ENCODE data around the gene TPI1.

Gene TPI1

GRCh38 chr12:6833189-6833890 is 34.0 kb upstream of the TPI1 start:
- TF ChIP-seq FOXP2 (optimal IDR thresholded peaks at IDR 0.05; ENCODE audit: borderline replicate concordance, extremely low read depth, extremely low read length, insufficient read depth), result no peak
- no peak for TF ChIP-seq TAF1 (IDR thresholded peaks at IDR 0.05; ENCODE audit: borderline replicate concordance, insufficient read depth, low read length)
- no peak for TF ChIP-seq POLR2AphosphoS5 (IDR thresholded peaks at IDR 0.05; ENCODE audit: low read depth, low read length)
- TF ChIP-seq SIN3A (IDR thresholded peaks at IDR 0.05; ENCODE audit: borderline replicate concordance, insufficient read depth, low read length), result no peak
- TF ChIP-seq REST (IDR thresholded peaks at IDR 0.05; ENCODE audit: insufficient read depth in 1 of 2, low read depth in 2 of 2, low read length in 2 of 2), result no peak

GRCh38 chr12:6834254-6834653 is 33.1 kb upstream of the TPI1 start:
- TF ChIP-seq POLR2AphosphoS5 (IDR thresholded peaks at IDR 0.05; ENCODE audit: low read depth, low read length) (no peak), REST (IDR thresholded peaks at IDR 0.05; ENCODE audit: insufficient read depth in 1 of 2, low read depth in 2 of 2, low read length in 2 of 2) (no peak), TAF1 (IDR thresholded peaks at IDR 0.05; ENCODE audit: borderline replicate concordance, insufficient read depth, low read length) (no peak), SIN3A (IDR thresholded peaks at IDR 0.05; ENCODE audit: borderline replicate concordance, insufficient read depth, low read length) (no peak), FOXP2 (optimal IDR thresholded peaks at IDR 0.05; ENCODE audit: borderline replicate concordance, extremely low read depth, extremely low read length, insufficient read depth) (no peak)

DNA sequence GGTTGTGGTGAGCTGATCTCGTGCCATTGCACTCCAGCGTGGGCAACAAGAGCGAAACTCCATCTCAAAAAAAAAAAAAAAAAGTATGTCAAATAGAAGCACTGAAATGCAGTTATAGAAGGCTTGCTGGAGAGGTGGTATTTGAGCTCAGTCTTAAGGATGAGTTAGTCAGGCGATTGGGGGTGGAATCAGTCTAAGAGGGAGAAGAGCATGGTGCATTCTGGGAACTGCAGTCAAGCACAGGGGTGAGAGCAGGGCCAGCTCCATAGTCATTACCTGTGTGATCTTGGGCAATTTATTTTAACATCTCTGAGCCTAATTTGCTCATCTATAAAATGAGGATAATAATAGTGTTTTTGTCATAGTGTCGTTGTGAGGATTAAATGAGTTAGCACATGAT is 32.5 kb upstream of the TPI1 start:
- no peak for TF ChIP-seq FOXP2 (optimal IDR thresholded peaks at IDR 0.05; ENCODE audit: borderline replicate concordance, extremely low read depth, extremely low read length, insufficient read depth)
- no peak for TF ChIP-seq REST (IDR thresholded peaks at IDR 0.05; ENCODE audit: insufficient read depth in 1 of 2, low read depth in 2 of 2, low read length in 2 of 2)
- no peak for TF ChIP-seq TAF1 (IDR thresholded peaks at IDR 0.05; ENCODE audit: borderline replicate concordance, insufficient read depth, low read length)
- TF ChIP-seq POLR2AphosphoS5 (IDR thresholded peaks at IDR 0.05; ENCODE audit: low read depth, low read length), result no peak
- TF ChIP-seq SIN3A (IDR thresholded peaks at IDR 0.05; ENCODE audit: borderline replicate concordance, insufficient read depth, low read length), result no peak

- TF ChIP-seq POLR2AphosphoS5 (IDR thresholded peaks at IDR 0.05; ENCODE audit: low read depth, low read length) (no peak), TAF1 (IDR thresholded peaks at IDR 0.05; ENCODE audit: borderline replicate concordance, insufficient read depth, low read length) (no peak)
Measured at GRCh38 chr12:6836851-6837250, 30.5 kb upstream of the TPI1 start.

DNA sequence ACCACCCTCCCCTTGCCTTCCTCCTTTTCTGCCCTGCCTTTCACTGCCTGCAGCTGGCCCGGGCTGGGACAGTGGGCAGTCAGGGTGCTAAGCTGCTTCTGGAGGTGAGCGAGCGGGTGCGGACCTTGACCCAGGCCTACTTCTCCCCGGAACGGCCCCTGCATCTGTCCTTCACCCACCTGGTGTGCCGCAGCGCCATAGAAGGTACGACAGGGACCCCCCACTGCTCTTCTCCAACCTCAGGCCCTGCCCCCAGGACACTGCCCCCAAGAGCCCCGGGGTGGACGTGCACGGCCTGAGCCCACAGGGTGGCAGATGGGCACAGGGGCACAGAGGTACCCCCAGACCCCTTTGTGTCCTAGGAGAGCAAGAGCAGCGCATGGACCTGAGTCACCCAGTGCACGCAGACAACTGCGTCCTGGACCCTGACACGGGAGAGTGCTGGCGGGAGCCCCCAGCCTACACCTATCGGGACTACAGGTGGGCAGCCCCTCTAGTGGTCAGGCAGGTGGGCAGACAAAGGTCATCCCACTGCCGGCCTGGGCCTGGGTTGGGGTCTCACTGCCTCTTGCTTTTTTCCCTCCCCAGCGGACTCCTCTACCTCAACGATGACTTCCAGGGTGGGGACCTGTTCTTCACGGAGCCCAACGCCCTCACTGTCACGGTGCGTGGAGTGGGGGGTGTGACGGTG is 29.8 kb upstream of the TPI1 start:
- TF ChIP-seq FOXP2 (optimal IDR thresholded peaks at IDR 0.05; ENCODE audit: borderline replicate concordance, extremely low read depth, extremely low read length, insufficient read depth), result no peak
- no peak for TF ChIP-seq POLR2AphosphoS5 (IDR thresholded peaks at IDR 0.05; ENCODE audit: low read depth, low read length)
- TF ChIP-seq TAF1 (IDR thresholded peaks at IDR 0.05; ENCODE audit: borderline replicate concordance, insufficient read depth, low read length), result no peak
- TF ChIP-seq REST (IDR thresholded peaks at IDR 0.05; ENCODE audit: insufficient read depth in 1 of 2, low read depth in 2 of 2, low read length in 2 of 2), result no peak
- TF ChIP-seq SIN3A (IDR thresholded peaks at IDR 0.05; ENCODE audit: borderline replicate concordance, insufficient read depth, low read length), result no peak

Measured in PFSK-1 (cell line).